ENCODE results near the gene PDE2A. TPM values are rescaled to one million over a fixed set of nuclear protein-coding genes. Genes with fewer than 3 reads are reported as not detected.

The PDE2A gene
- total RNA-seq, 1 donor from 2014 or later: 403 TPM

- no peak overlapping the region for H3K4me3 ChIP-seq
- H3K4me1 ChIP-seq: peaks cover 0 to 9% of the 10 kb centered on the region in 2 donors
- no peaks in the 10 kb centered on the region for H3K9me3 ChIP-seq
- intact Hi-C loops (cut with DNase I): no loop called here
- no peaks in the 10 kb centered on the region for H3K36me3 ChIP-seq
- DNase-seq (ENCODE audit: low spot score in 2 of 2): no peak
- H3K27ac ChIP-seq: no peak overlapping the region
- no peaks in the 10 kb centered on the region for H3K27me3 ChIP-seq
- TF ChIP-seq, protein P1, sequence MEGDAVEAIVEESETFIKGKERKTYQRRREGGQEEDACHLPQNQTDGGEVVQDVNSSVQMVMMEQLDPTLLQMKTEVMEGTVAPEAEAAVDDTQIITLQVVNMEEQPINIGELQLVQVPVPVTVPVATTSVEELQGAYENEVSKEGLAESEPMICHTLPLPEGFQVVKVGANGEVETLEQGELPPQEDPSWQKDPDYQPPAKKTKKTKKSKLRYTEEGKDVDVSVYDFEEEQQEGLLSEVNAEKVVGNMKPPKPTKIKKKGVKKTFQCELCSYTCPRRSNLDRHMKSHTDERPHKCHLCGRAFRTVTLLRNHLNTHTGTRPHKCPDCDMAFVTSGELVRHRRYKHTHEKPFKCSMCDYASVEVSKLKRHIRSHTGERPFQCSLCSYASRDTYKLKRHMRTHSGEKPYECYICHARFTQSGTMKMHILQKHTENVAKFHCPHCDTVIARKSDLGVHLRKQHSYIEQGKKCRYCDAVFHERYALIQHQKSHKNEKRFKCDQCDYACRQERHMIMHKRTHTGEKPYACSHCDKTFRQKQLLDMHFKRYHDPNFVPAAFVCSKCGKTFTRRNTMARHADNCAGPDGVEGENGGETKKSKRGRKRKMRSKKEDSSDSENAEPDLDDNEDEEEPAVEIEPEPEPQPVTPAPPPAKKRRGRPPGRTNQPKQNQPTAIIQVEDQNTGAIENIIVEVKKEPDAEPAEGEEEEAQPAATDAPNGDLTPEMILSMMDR (IDR thresholded peaks at IDR 0.05): no peak
Observed at GRCh38 chr11:72627594-72628281, 46.5 kb downstream of the PDE2A start.

DNA sequence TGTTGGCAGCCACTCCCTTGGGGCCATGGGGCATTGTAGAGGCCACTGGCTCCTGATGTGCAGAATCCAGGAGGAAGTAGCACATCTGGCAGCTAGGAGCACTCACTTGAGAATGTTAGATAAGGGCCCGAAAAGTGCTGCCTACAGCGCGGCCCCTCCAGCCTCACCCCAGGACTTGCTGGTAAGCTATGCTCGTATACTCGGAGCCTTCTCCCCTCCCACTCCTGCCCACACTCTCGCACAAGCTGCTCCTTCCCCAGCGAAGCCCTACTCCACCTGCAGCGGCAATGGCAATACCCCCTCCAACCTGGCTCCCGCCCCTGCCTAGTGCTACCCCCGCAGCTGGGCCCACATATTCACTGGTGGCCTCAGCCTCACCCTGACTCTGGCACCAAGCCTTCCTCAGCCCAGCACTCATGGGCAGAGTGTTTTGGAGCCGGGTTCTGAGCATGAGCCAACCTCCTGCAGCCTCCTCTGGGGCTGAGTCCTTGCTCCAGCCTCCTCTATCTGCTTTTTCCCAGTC, 47.7 kb downstream of the PDE2A start:
- Histone ChIP-seq H3K27me3 (no peaks in the 10 kb centered on the region), H3K9me3 (no peaks in the 10 kb centered on the region), H3K4me1 (peaks cover 0 to 6% of the 10 kb centered on the region in 2 donors), H3K36me3 (no peaks in the 10 kb centered on the region), H3K27ac (peak overlapping the region in 1 of 2 donors; percentile 11), H3K4me3 (no peak overlapping the region)
- no peak for DNase-seq (ENCODE audit: low spot score in 2 of 2)
- intact Hi-C loops (cut with DNase I): no loop called here
- TF ChIP-seq, protein P1 (IDR thresholded peaks at IDR 0.05): no peak

GRCh38 chr11:72625691-72626413, 48.4 kb downstream of the PDE2A start:
- no peak for DNase-seq (ENCODE audit: low spot score in 2 of 2)
- intact Hi-C loops (cut with DNase I): no loop called here

GRCh38 chr11:72624496-72625201, 49.6 kb downstream of the PDE2A start:
- peak; percentile 33 to 72 for DNase-seq (ENCODE audit: low spot score in 2 of 2)
- TF ChIP-seq, protein P1 (IDR thresholded peaks at IDR 0.05): no peak
- H3K27me3 ChIP-seq: no peaks in the 10 kb centered on the region
- H3K36me3 ChIP-seq: no peaks in the 10 kb centered on the region
- intact Hi-C loops (cut with DNase I): no loop called here
- H3K4me1 ChIP-seq: peaks cover 0 to 5% of the 10 kb centered on the region in 2 donors
- H3K4me3 ChIP-seq: no peak overlapping the region
- H3K9me3 ChIP-seq: no peaks in the 10 kb centered on the region
- peak overlapping the region in 1 of 2 donors; percentile 51 for H3K27ac ChIP-seq

More at GRCh38 chr11:72625691-72626413, 48.4 kb downstream of the PDE2A start:
- TF ChIP-seq, protein P1 (IDR thresholded peaks at IDR 0.05): no peak
- Histone ChIP-seq H3K4me1 (peaks cover 0 to 5% of the 10 kb centered on the region in 2 donors), H3K9me3 (no peaks in the 10 kb centered on the region), H3K27me3 (no peaks in the 10 kb centered on the region), H3K36me3 (no peaks in the 10 kb centered on the region), H3K27ac (peak overlapping the region in 1 of 2 donors; percentile 11), H3K4me3 (no peak overlapping the region)

DNA sequence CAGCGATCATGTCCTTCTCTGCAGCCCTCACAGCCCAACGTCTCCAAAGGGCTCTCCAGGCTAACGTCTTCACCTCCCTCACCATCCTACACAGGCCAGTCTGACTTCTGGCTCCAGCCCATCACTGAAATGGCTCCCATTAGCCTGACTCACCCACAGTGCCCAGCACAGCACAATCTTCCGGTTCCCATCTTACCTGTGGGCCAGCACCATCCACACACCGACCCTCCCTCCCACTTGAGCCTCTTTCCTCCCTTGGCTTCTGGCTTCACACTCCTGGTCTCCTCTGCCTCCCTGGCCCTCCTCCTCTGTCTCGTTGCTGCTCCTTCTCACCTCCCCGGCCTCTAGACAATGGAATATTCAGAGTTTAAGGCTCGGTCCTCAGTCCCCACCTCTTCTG, 51.2 kb downstream of the PDE2A start:
- Histone ChIP-seq H3K36me3 (no peaks in the 10 kb centered on the region), H3K27me3 (no peaks in the 10 kb centered on the region), H3K27ac (no peak overlapping the region), H3K9me3 (no peaks in the 10 kb centered on the region), H3K4me3 (no peak overlapping the region), H3K4me1 (peaks cover 0 to 5% of the 10 kb centered on the region in 2 donors)
- DNase-seq (ENCODE audit: low spot score in 2 of 2): no peak
- intact Hi-C loops (cut with DNase I): no loop called here
- TF ChIP-seq, protein P1 (IDR thresholded peaks at IDR 0.05): no peak
